Peyer's patch (tissue), 4 donors: Measurements from ENCODE around the gene KLK6.

ENCODE experiments used
- CTCF ChIP-seq, 6 experiments: fragments of 450-650 bp in 4 of 6; fragments of 200-600 bp in 2 of 6; sonication (generic) in 1 of 6; IDR thresholded peaks; one replicate each; pipeline ENCODE4 v1.5.1; 2017 to 2019; ENCODE audit warnings: antibody characterized with exemption in 6 of 6, mild to moderate bottlenecking in 3 of 6, moderate library complexity in 1 of 6
- POLR2A ChIP-seq, 2 donors: fragments of 450-650 bp; IDR thresholded peaks; one replicate each; pipeline ENCODE4 v1.5.1; 2017; ENCODE audit warnings: antibody characterized with exemption in 2 of 2, mild to moderate bottlenecking in 2 of 2, moderate library complexity in 2 of 2

- TF ChIP-seq CTCF (IDR thresholded peaks at IDR 0.05): no peak
- TF ChIP-seq POLR2A (IDR thresholded peaks at IDR 0.05): no peak
Observed at GRCh38 chr19:50944795-50945194, 24.6 kb downstream of the KLK6 start.
